H1 (cell line): ENCODE data around the gene MBOAT1. TPM values are rescaled to one million over a fixed set of nuclear protein-coding genes. Genes with fewer than 3 reads are reported as not detected.

Experiments used
- CTCF ChIA-PET: fragments of 300-600 bp; sonication (Branson Sonifier 250); formaldehyde crosslinking; loops from one replicate; lab custom pipeline; 2021; ENCODE audit not compliant: partially characterized antibody; lab: Charles Lee
- POLR2A ChIA-PET: fragments of 300-600 bp; sonication (Branson Sonifier 250); formaldehyde crosslinking; loops from one replicate; lab custom pipeline; 2021; ENCODE audit warnings: inconsistent platforms; ENCODE audit not compliant: partially characterized antibody; lab: Charles Lee
- DNase-seq, 2 experiments: peaks; one replicate each; pipeline versions ENCODE4 v3.0.0 to v3.0.0-alpha.2; 2010 to 2022; ENCODE audit warnings: low spot score in 2 of 2, low read depth in 1 of 2, mixed read lengths in 1 of 2
- FAIRE-seq: peaks from 2 replicates; lab custom pipeline; 2011; peaks lifted over from hg19 to GRCh38; lab: Jason Lieb, UNC
- H2AFZ ChIP-seq: 2 replicates; pipeline ENCODE4 v1.8.1; 2012; ENCODE audit warnings: low read length, inconsistent platforms
- H2AK5ac ChIP-seq: 2 replicates; pipeline ENCODE4 v1.6.1; 2013; ENCODE audit warnings: low read depth, low read length
- H2BK120ac ChIP-seq: replicated peaks from 2 replicates; pipeline ENCODE3; 2013; ENCODE audit warnings: low read depth, low read length, inconsistent platforms
- H2BK12ac ChIP-seq: 2 replicates; pipeline ENCODE4 v1.6.1; 2013; ENCODE audit warnings: low read depth, low read length
- H2BK15ac ChIP-seq: 2 replicates; pipeline ENCODE4 v1.6.1; 2013; ENCODE audit warnings: low read length
- H2BK20ac ChIP-seq: 2 replicates; pipeline ENCODE4 v1.6.1; 2013; ENCODE audit warnings: low read length
- H2BK5ac ChIP-seq: 2 replicates; pipeline ENCODE4 v1.6.1; 2013; ENCODE audit warnings: low read depth, low read length
- H3K14ac ChIP-seq: 2 replicates; pipeline ENCODE4 v1.6.1; 2013; ENCODE audit warnings: inconsistent platforms; ENCODE audit not compliant: insufficient read length
- H3K18ac ChIP-seq: 2 replicates; pipeline ENCODE4 v1.6.1; 2013; ENCODE audit warnings: low read length; ENCODE audit errors: extremely low read depth
- H3K23ac ChIP-seq: 2 replicates; pipeline ENCODE4 v1.6.1; 2013; ENCODE audit warnings: inconsistent platforms; ENCODE audit not compliant: insufficient read length
- H3K23me2 ChIP-seq: 2 replicates; pipeline ENCODE4 v1.6.1; 2013; ENCODE audit warnings: low read depth, low read length
- H3K27ac ChIP-seq: 2 replicates; pipeline ENCODE4 v1.6.1; 2011; ENCODE audit warnings: low read depth, low read length, inconsistent platforms
- H3K27me3 ChIP-seq, 4 experiments: replicated peaks in 1 of 4; 1 replicate in 1 of 4; 2 replicates in 3 of 4; pipeline versions ENCODE4 v1.6.1 to v1.8.1; 2011 to 2013; ENCODE audit warnings: low read length in 3 of 4, mild to moderate bottlenecking in 3 of 4, inconsistent platforms in 2 of 4, mixed read lengths in 2 of 4, moderate library complexity in 1 of 4; ENCODE audit not compliant: control insufficient read depth in 3 of 4, insufficient read depth in 3 of 4; ENCODE audit errors: extremely low read depth in 1 of 4
- H3K36me3 ChIP-seq, 4 experiments: 2 replicates each; pipeline versions ENCODE4 v1.6.1 to v1.8.1; 2011 to 2013; ENCODE audit warnings: mild to moderate bottlenecking in 4 of 4, low read length in 3 of 4, moderate library complexity in 2 of 4, control low read depth in 1 of 4, inconsistent platforms in 1 of 4; ENCODE audit not compliant: insufficient read depth in 4 of 4, control insufficient read depth in 2 of 4
- H3K4ac ChIP-seq: replicated peaks from 2 replicates; pipeline ENCODE3; 2013; ENCODE audit warnings: low read length, low read depth, mixed read lengths, inconsistent platforms; ENCODE audit not compliant: insufficient read length
- H3K4me1 ChIP-seq, 4 experiments: replicated peaks in 1 of 4; 1 replicate in 1 of 4; 2 replicates in 3 of 4; pipeline versions ENCODE4 v1.6.1 to v1.8.1; 2011 to 2013; ENCODE audit warnings: low read length in 3 of 4, inconsistent platforms in 2 of 4, mixed read lengths in 1 of 4; ENCODE audit not compliant: insufficient read depth in 4 of 4, control insufficient read depth in 3 of 4
- H3K4me2 ChIP-seq, 2 experiments: 2 replicates each; pipeline versions ENCODE4 v1.6.1 to v1.8.1; 2011 to 2013; ENCODE audit warnings: low read depth in 2 of 2, low read length in 2 of 2, control low read depth in 1 of 2, inconsistent platforms in 1 of 2, mild to moderate bottlenecking in 1 of 2; ENCODE audit not compliant: insufficient read depth in 1 of 2
- H3K4me3 ChIP-seq, 4 experiments: fragments of 200-600, 300-600 bp in 1 of 4; sonication (generic), shearing (Covaris generic), sonication (Bioruptor Twin) in 1 of 4; 2 replicates each; pipeline versions ENCODE4 v1.5.1 to v1.8.1; 2011 to 2016; ENCODE audit warnings: low read length in 4 of 4, low read depth in 3 of 4, control low read depth in 2 of 4, inconsistent platforms in 2 of 4, mild to moderate bottlenecking in 2 of 4, mixed read lengths in 1 of 4, moderate library complexity in 1 of 4; ENCODE audit not compliant: insufficient read depth in 2 of 4; ENCODE audit errors: extremely low read depth in 1 of 4
- H3K56ac ChIP-seq: replicated peaks from 2 replicates; pipeline ENCODE3; 2013; ENCODE audit warnings: low read depth, mild to moderate bottlenecking, mixed read lengths, low read length, inconsistent platforms; ENCODE audit not compliant: insufficient read length
- H3K79me1 ChIP-seq: 2 replicates; pipeline ENCODE4 v1.6.1; 2013; ENCODE audit warnings: low read depth, low read length, control low read depth
- H3K79me2 ChIP-seq, 2 experiments: 2 replicates each; pipeline versions ENCODE4 v1.6.1 to v1.8.1; 2012 to 2013; ENCODE audit warnings: low read length in 2 of 2, mild to moderate bottlenecking in 2 of 2, inconsistent platforms in 1 of 2; ENCODE audit not compliant: insufficient read depth in 2 of 2, control insufficient read depth in 1 of 2
- H3K9ac ChIP-seq, 4 experiments: replicated peaks in 1 of 4; 1 replicate in 1 of 4; 2 replicates in 3 of 4; pipeline versions ENCODE4 v1.6.1 to v1.8.1; 2011 to 2013; ENCODE audit warnings: low read depth in 3 of 4, low read length in 3 of 4, control low read depth in 2 of 4, mild to moderate bottlenecking in 2 of 4, moderate library complexity in 2 of 4, inconsistent platforms in 1 of 4; ENCODE audit errors: extremely low read depth in 1 of 4
- H3K9me3 ChIP-seq, 2 experiments: 2 replicates each; pipeline versions ENCODE4 v1.6.1 to v1.8.1; 2012 to 2013; ENCODE audit warnings: mild to moderate bottlenecking in 2 of 2, moderate library complexity in 2 of 2, control low read depth in 1 of 2, inconsistent platforms in 1 of 2, low read depth in 1 of 2, low read length in 1 of 2, mixed read lengths in 1 of 2; ENCODE audit not compliant: insufficient read depth in 2 of 2
- H4K20me1 ChIP-seq, 2 experiments: replicated peaks in 1 of 2; 2 replicates each; pipeline versions ENCODE3 to v1.8.1; 2011 to 2013; ENCODE audit warnings: inconsistent platforms in 2 of 2, low read length in 2 of 2, mild to moderate bottlenecking in 1 of 2; ENCODE audit not compliant: insufficient read depth in 2 of 2, control insufficient read depth in 1 of 2
- H4K5ac ChIP-seq: 2 replicates; pipeline ENCODE4 v1.6.1; 2013; ENCODE audit warnings: low read length, low read depth, mixed read lengths, inconsistent platforms; ENCODE audit not compliant: insufficient read length
- H4K8ac ChIP-seq: 2 replicates; pipeline ENCODE4 v1.8.0; 2013; ENCODE audit warnings: mild to moderate bottlenecking, moderate library complexity, low read length, inconsistent platforms; ENCODE audit not compliant: insufficient read depth; ENCODE audit errors: extremely low read depth
- H4K91ac ChIP-seq: replicated peaks from 2 replicates; pipeline ENCODE3; 2013; ENCODE audit warnings: low read length, mixed read lengths, inconsistent platforms; ENCODE audit not compliant: insufficient read length
- ASH2L ChIP-seq: fragments of 200-600, 300-600 bp; sonication (generic); IDR thresholded peaks from one replicate; pipeline ENCODE4 v1.7.1; 2017; ENCODE audit warnings: low read length
- ATF3 ChIP-seq: IDR thresholded peaks from 2 replicates; pipeline ENCODE4 v1.6.1; 2011; ENCODE audit warnings: low read depth, mild to moderate bottlenecking, low read length; ENCODE audit not compliant: insufficient read depth
- BCL11A ChIP-seq, 2 experiments: IDR thresholded peaks; one replicate each; pipeline ENCODE4 v1.6.1; 2011; ENCODE audit warnings: low read depth in 2 of 2, low read length in 2 of 2, mild to moderate bottlenecking in 2 of 2
- CREB1 ChIP-seq: IDR thresholded peaks from 2 replicates; pipeline ENCODE4 v1.6.1; 2012; ENCODE audit warnings: inconsistent platforms
- EZH2 ChIP-seq: fragments of 200-600 bp; sonication (generic); IDR thresholded peaks from 2 replicates; pipeline ENCODE4 v1.7.1; 2012; ENCODE audit warnings: low read depth, mild to moderate bottlenecking, moderate library complexity, low read length, inconsistent platforms; ENCODE audit not compliant: severe bottlenecking
- FOSL1 ChIP-seq: IDR thresholded peaks from 2 replicates; pipeline ENCODE4 v1.6.1; 2011; ENCODE audit warnings: mild to moderate bottlenecking, low read depth, low read length, moderate library complexity; ENCODE audit not compliant: insufficient read depth
- HDAC6 ChIP-seq: IDR thresholded peaks from one replicate; pipeline ENCODE4 v1.7.1; 2012; ENCODE audit warnings: low read depth, mild to moderate bottlenecking, inconsistent platforms, low read length, moderate library complexity
- KDM5A ChIP-seq: fragments of 200-600 bp; IDR thresholded peaks from 2 replicates; pipeline ENCODE4 v1.7.1; 2012; ENCODE audit warnings: mild to moderate bottlenecking, low read length, inconsistent platforms, mixed read lengths
- RBBP5 ChIP-seq: IDR thresholded peaks from 2 replicates; pipeline ENCODE4 v1.7.1; 2012; ENCODE audit warnings: low read depth, mild to moderate bottlenecking, inconsistent platforms, low read length, moderate library complexity, borderline replicate concordance
- RXRA ChIP-seq: IDR thresholded peaks from 2 replicates; pipeline ENCODE4 v1.6.1; 2011; ENCODE audit warnings: low read depth, mild to moderate bottlenecking, low read length, moderate library complexity; ENCODE audit not compliant: insufficient read depth
- SP4 ChIP-seq: IDR thresholded peaks from 2 replicates; pipeline ENCODE4 v1.6.1; 2012; ENCODE audit warnings: low read length, inconsistent platforms
- TBP ChIP-seq: IDR thresholded peaks from 2 replicates; pipeline ENCODE4 v1.6.1; 2011; ENCODE audit warnings: low read depth, low read length, improper control_type of control experiment
- USF2 ChIP-seq: IDR thresholded peaks from 2 replicates; pipeline ENCODE4 v1.6.1; 2011; ENCODE audit warnings: low read length, improper control_type of control experiment
- YY1 ChIP-seq: IDR thresholded peaks from 2 replicates; pipeline ENCODE4 v1.6.1; 2011; ENCODE audit warnings: low read depth, mild to moderate bottlenecking, low read length
- WGBS, 2 experiments: shearing (Covaris generic) in 1 of 2; methylation state at CpG; one replicate each; pipeline versions ENCODE4 v1.1.6 to v1.1.7; 2013 to 2015; ENCODE audit warnings: low lambda C conversion rate in 2 of 2, mixed read lengths in 2 of 2, inconsistent platforms in 1 of 2, low coverage in 1 of 2, missing lambda C conversion rate in 1 of 2; ENCODE audit not compliant: insufficient replicate concordance in 2 of 2, insufficient coverage in 1 of 2, insufficient read length in 1 of 2; ENCODE audit errors: extremely low coverage in 1 of 2, missing lambda C conversion rate in 1 of 2; 5-methylcytosine and 5-hydroxymethylcytosine counted together
- polyA plus RNA-seq, 7 experiments: library from polyadenylated mRNA; depleted of rRNA in 3 of 7; stranded (reverse) in 5 of 7; unstranded in 2 of 7; fragments of >200 nt in 5 of 7; fragments of 200-250 nt in 2 of 7; gene quantifications; 1 replicate in 5 of 7; 2 replicates in 1 of 7; 4 replicates in 1 of 7; pipeline versions ENCODE4 v1.2.1 to v1.2.3, GENCODE V29; 2011 to 2013; ENCODE audit warnings: missing spikeins in 2 of 7, mixed read lengths in 2 of 7
- total RNA-seq: library from RNA; stranded (reverse); fragmentation: NEBNext Ultra II Directional; extraction: Animal tissue kit (Norgen Biotek cat#: 25700); gene quantifications from 2 replicates; pipeline ENCODE4 v1.2.1, GENCODE V29; 2021

The MBOAT1 gene
- total and polyA plus RNA-seq, 2 of the 8 experiments (the other 6 are each of a cell fraction or from before 2014, with no cell fraction given), result 4.9 to 19.5 TPM

DNA sequence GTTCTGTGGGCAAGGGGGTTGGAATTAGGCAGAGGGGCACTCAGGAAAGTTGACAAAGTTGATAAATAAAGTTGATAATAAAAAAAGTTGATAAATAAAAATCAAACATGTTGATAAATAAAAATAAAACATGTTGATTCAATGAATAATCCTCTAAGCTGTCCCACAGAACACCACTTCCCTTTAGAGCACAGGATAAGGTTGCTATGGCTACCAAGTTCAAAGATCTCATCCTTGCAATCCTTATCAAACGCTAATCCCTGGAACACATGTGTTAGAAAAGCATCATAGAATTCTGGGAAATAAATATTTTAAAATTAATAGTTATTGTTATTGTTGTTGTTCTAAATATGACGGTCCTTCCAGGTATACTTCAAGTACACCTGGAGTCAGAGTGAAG is 33.9 kb downstream of the MBOAT1 start:
- Histone ChIP-seq H2BK12ac (no peak overlapping the region), H3K27me3 (no peaks in the 10 kb centered on the region), H2AFZ (no peak overlapping the region), H3K4me2 (no peak overlapping the region), H3K79me1 (no peaks in the 10 kb centered on the region), H3K36me3 (no peaks in the 10 kb centered on the region), H4K91ac (no peak overlapping the region), H3K4me1 (no peaks in the 10 kb centered on the region), H3K4me3 (no peak overlapping the region), H3K18ac (no peak overlapping the region), H3K9me3 (no peaks in the 10 kb centered on the region), H3K14ac (no peak overlapping the region), H2BK20ac (no peak overlapping the region), H3K4ac (no peak overlapping the region), H3K79me2 (no peaks in the 10 kb centered on the region), H3K23me2 (no peaks in the 10 kb centered on the region), H3K9ac (no peak overlapping the region), H2BK5ac (no peak overlapping the region), H4K8ac (no peak overlapping the region), H4K20me1 (peaks cover 0 to 2% of the 10 kb centered on the region in 2 experiments), H3K23ac (no peak overlapping the region), H2AK5ac (no peak overlapping the region), H3K27ac (no peak overlapping the region), H2BK15ac (no peak overlapping the region), H3K56ac (no peak overlapping the region), H4K5ac (no peak overlapping the region), H2BK120ac (no peak overlapping the region)
- FAIRE-seq (no peak), DNase-seq (no peak)
- 90% methylated on average over 2 of the region's 2 CpGs; no CpG with 5 or more reads in 1 of the 2 experiments for WGBS, 2 experiments
- ChIA-PET CTCF (interaction anchor here (1.2 kb wide), 1 partner anchor 11 kb away, joined by 3 read pairs; no protein-coding TSS in a partner anchor), POLR2A (no interaction called here)
- TF ChIP-seq USF2, result no peak
- no peak for TF ChIP-seq RBBP5
- no peak for TF ChIP-seq ASH2L
- no peak for TF ChIP-seq KDM5A
- no peak for TF ChIP-seq YY1
- no peak for TF ChIP-seq CREB1
- TF ChIP-seq ATF3, result no peak
- TF ChIP-seq BCL11A (IDR thresholded peaks at IDR 0.05; ENCODE audit: low read depth in 2 of 2, low read length in 2 of 2), result no peak
- no peak for TF ChIP-seq RXRA
- TF ChIP-seq FOSL1, result no peak
- no peak for TF ChIP-seq SP4
- no peak for TF ChIP-seq HDAC6
- TF ChIP-seq TBP, result no peak
- no peak for TF ChIP-seq EZH2
